GM12873 (cell line): ENCODE data around the gene SLC6A9.

ENCODE experiments used
- CTCF ChIP-seq: IDR thresholded peaks from 2 replicates; pipeline ENCODE4 v1.5.1; 2012; ENCODE audit warnings: low read depth, mild to moderate bottlenecking, moderate library complexity, low read length, control low read depth; ENCODE audit not compliant: insufficient read depth; ENCODE audit errors: missing control alignments

The SLC6A9 gene

DNA sequence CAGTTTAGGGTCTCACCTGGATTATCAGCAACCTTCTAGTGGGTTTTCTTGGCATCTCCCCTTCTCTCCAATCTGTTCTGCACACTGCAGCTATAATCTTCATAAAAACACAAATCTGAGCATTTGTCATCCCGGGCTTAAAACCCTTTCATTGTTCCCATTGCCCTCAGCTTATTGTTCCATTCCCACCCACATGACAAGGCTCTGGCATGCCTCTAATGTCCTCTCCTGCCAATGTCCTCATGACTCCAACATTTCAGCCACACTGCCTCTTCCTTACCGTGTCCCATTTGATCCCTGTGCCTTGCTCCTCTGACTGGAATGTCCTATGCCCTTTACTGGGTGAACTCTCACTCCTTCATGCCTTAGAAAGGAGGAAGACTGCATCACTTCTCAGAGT lies 68.9 kb downstream of the SLC6A9 start:
- no peak for TF ChIP-seq CTCF

DNA sequence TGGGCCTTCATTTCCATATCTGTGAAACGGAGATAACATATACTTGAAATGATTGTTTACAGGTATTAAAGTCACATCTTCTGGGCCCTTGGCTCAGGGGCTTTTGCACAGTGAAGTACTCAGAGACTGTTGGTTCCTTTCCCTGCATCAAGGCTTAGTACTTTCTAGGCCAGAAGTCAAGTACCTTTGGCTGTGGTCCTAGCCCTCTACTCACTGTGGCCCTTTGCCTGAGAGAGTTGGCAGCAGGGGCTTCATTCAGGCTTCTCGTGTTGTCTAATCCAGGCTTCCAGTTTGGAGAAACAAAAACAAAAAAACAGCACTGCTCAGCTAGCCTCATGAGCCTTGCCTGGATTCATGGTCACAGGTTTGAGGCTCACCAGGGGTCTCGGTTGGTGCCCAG lies 69.6 kb downstream of the SLC6A9 start:
- no peak for TF ChIP-seq CTCF

DNA sequence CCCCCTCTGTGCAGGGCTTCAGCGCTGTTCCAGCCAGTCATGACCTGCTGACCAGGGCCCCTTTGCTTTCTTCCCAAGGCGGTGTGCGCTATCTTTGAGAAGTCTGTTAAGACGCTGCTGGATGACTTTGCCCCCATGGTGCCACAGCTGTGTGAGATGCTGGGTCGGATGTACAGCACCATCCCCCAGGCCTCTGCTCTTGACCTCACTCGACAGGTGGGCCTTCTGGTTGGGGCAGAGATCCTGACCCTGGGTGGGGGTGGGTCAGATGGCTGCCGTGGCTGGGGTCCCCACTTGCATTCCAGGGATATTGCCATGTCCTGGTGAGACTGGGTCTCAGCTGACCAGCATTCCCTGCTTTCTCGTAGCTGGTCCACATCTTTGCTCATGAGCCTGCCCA lies 70.5 kb downstream of the SLC6A9 start:
- TF ChIP-seq CTCF: no peak

GRCh38 chr1:43958351-43959255 lies 72.7 kb downstream of the SLC6A9 start:
- no peak for TF ChIP-seq CTCF

- TF ChIP-seq CTCF: no peak
Measured at GRCh38 chr1:43957407-43958040, 73.7 kb downstream of the SLC6A9 start.

GRCh38 chr1:43956234-43956633 lies 75.0 kb downstream of the SLC6A9 start:
- no peak for TF ChIP-seq CTCF

- no peak for TF ChIP-seq CTCF
Measured at GRCh38 chr1:43954036-43954435, 77.2 kb downstream of the SLC6A9 start.
